GM23338 (cell line): ENCODE measurements around the gene TMEM185A.

Source experiments
- CREB1 ChIP-seq: fragments of 250-450 bp; sonication (Bioruptor Pico); IDR thresholded peaks from 2 replicates; pipeline ENCODE4 v1.5.0; 2020; ENCODE audit warnings: low read depth, mild to moderate bottlenecking, moderate library complexity
- CTCF ChIP-seq, 2 experiments: fragments of 200-600 bp in 1 of 2; sonication (generic) in 1 of 2; conservative IDR thresholded peaks; 2 replicates each; pipeline versions ENCODE4 v1.5.1 to v1.6.1; 2016 to 2017; ENCODE audit warnings: antibody characterized with exemption in 2 of 2, low read depth in 2 of 2, mild to moderate bottlenecking in 2 of 2, moderate library complexity in 1 of 2
- EZH2phosphoT487 ChIP-seq: fragments of 200-600 bp; sonication (generic); IDR thresholded peaks from one replicate; pipeline ENCODE4 v1.8.1; 2018; ENCODE audit warnings: antibody characterized with exemption; ENCODE audit not compliant: unreplicated experiment
- POLR2AphosphoS5 ChIP-seq: IDR thresholded peaks from 2 replicates; pipeline ENCODE4 v1.6.1; 2016; ENCODE audit warnings: antibody characterized with exemption, low read depth
- ZNF331 ChIP-seq: fragments of 250-450 bp; sonication (Bioruptor Pico); IDR thresholded peaks from 2 replicates; pipeline ENCODE4 v1.5.0; 2020; ENCODE audit warnings: low read depth, mild to moderate bottlenecking, moderate library complexity
- TF ChIP-seq, protein P1 (sequence below): IDR thresholded peaks from one replicate; pipeline ENCODE4 v1.6.1; 2018; ENCODE audit warnings: antibody characterized with exemption; ENCODE audit not compliant: unreplicated experiment

- TF ChIP-seq, protein P1, sequence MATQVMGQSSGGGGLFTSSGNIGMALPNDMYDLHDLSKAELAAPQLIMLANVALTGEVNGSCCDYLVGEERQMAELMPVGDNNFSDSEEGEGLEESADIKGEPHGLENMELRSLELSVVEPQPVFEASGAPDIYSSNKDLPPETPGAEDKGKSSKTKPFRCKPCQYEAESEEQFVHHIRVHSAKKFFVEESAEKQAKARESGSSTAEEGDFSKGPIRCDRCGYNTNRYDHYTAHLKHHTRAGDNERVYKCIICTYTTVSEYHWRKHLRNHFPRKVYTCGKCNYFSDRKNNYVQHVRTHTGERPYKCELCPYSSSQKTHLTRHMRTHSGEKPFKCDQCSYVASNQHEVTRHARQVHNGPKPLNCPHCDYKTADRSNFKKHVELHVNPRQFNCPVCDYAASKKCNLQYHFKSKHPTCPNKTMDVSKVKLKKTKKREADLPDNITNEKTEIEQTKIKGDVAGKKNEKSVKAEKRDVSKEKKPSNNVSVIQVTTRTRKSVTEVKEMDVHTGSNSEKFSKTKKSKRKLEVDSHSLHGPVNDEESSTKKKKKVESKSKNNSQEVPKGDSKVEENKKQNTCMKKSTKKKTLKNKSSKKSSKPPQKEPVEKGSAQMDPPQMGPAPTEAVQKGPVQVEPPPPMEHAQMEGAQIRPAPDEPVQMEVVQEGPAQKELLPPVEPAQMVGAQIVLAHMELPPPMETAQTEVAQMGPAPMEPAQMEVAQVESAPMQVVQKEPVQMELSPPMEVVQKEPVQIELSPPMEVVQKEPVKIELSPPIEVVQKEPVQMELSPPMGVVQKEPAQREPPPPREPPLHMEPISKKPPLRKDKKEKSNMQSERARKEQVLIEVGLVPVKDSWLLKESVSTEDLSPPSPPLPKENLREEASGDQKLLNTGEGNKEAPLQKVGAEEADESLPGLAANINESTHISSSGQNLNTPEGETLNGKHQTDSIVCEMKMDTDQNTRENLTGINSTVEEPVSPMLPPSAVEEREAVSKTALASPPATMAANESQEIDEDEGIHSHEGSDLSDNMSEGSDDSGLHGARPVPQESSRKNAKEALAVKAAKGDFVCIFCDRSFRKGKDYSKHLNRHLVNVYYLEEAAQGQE = no peak
- TF ChIP-seq CTCF (conservative IDR thresholded peaks at IDR 0.05; ENCODE audit: low read depth in 2 of 2) = no peak
- TF ChIP-seq POLR2AphosphoS5 = no peak
- TF ChIP-seq ZNF331 (CRISPR knock-in tag) = no peak
- no peak for TF ChIP-seq EZH2phosphoT487
- TF ChIP-seq CREB1 = no peak
These were observed 1.9 kb upstream of the TMEM185A start for GRCh38 chrX:149633511-149633910.
